HepG2 (cell line): Measurements from ENCODE around the gene METAP1. TPM values are rescaled to one million over a fixed set of nuclear protein-coding genes. Genes with fewer than 3 reads are reported as not detected.
A peak's percentile ranks its signal among the peaks of the same experiment; 100 is the strongest.

Experiments used
- CHCHD3 ChIP-seq: sonication (generic); formaldehyde crosslinking; IDR thresholded peaks from 2 replicates; pipeline ENCODE4 v1.8.0; 2022; ENCODE audit warnings: mild to moderate bottlenecking, missing genetic modification reagents, moderate library complexity
- MEIS1 ChIP-seq: sonication (generic); formaldehyde crosslinking; IDR thresholded peaks from 2 replicates; pipeline ENCODE4 v1.9.0; 2021; ENCODE audit warnings: mild to moderate bottlenecking, missing genetic modification reagents, moderate library complexity, borderline replicate concordance
- RXRB ChIP-seq: IDR thresholded peaks from 2 replicates; pipeline ENCODE4 v1.6.1; 2016; ENCODE audit warnings: borderline replicate concordance, missing genetic modification reagents, missing compliant biosample characterization
- SPEN ChIP-seq: sonication (generic); formaldehyde crosslinking; IDR thresholded peaks from 2 replicates; pipeline ENCODE4 v1.5.1; 2020; ENCODE audit warnings: low read depth, mild to moderate bottlenecking, missing genetic modification reagents
- ZNF782 ChIP-seq: sonication (generic); formaldehyde crosslinking; IDR thresholded peaks from 2 replicates; pipeline ENCODE4 v1.4.0; 2020; ENCODE audit warnings: missing genetic modification reagents, mild to moderate bottlenecking, borderline replicate concordance
- ZSCAN29 ChIP-seq: sonication (generic); formaldehyde crosslinking; conservative IDR thresholded peaks from 2 replicates; pipeline ENCODE4 v1.4.0; 2020; ENCODE audit warnings: mild to moderate bottlenecking, missing genetic modification reagents
- polyA plus RNA-seq, 8 experiments: library from polyadenylated mRNA; depleted of rRNA in 3 of 8; stranded (reverse) in 7 of 8; unstranded in 1 of 8; fragments of >200 nt; fragmentation: Illumina TruSeq in 4 of 8; extraction: Trizol in 4 of 8; gene quantifications; 2 replicates each; pipeline versions ENCODE4 v1.2.1 to v1.2.3, GENCODE V29; 2011 to 2016; ENCODE audit warnings: low read depth in 4 of 8, missing spikeins in 1 of 8, mixed read lengths in 1 of 8; ENCODE audit not compliant: insufficient read depth in 1 of 8
- total RNA-seq, 5 experiments: library from RNA; depleted of rRNA; stranded (reverse); fragments of >200 nt; fragmentation: Illumina TruSeq; extraction: Trizol; gene quantifications; 2 replicates each; pipeline ENCODE4 v1.2.3, GENCODE V29; 2016; ENCODE audit warnings: low read depth in 1 of 5
- TF ChIP-seq, protein P1 (sequence below): sonication (generic); formaldehyde crosslinking; IDR thresholded peaks from 2 replicates; pipeline ENCODE4 v1.5.1; 2020; ENCODE audit warnings: missing genetic modification reagents, mild to moderate bottlenecking, borderline replicate concordance
- TF ChIP-seq, protein P2 (sequence below): sonication (generic); formaldehyde crosslinking; IDR thresholded peaks from 2 replicates; pipeline ENCODE4 v1.4.0; 2020; ENCODE audit warnings: mild to moderate bottlenecking, missing genetic modification reagents
- TF ChIP-seq, protein P3 (sequence below): sonication (generic); formaldehyde crosslinking; conservative IDR thresholded peaks from 2 replicates; pipeline ENCODE4 v1.4.0; 2020; ENCODE audit warnings: missing genetic modification reagents
- TF ChIP-seq, protein P4 (sequence below): sonication (generic); formaldehyde crosslinking; IDR thresholded peaks from 2 replicates; pipeline ENCODE4 v1.5.1; 2020; ENCODE audit warnings: missing genetic modification reagents, mild to moderate bottlenecking, borderline replicate concordance
- TF ChIP-seq, protein P5 (sequence below): sonication (generic); formaldehyde crosslinking; IDR thresholded peaks from 2 replicates; pipeline ENCODE4 v1.5.0; 2020; ENCODE audit warnings: missing genetic modification reagents
- TF ChIP-seq, protein P6 (sequence below), 2 experiments: IDR thresholded peaks; 2 replicates each; pipeline ENCODE4 v1.6.1; 2011 to 2012; ENCODE audit warnings: low read length in 2 of 2, borderline replicate concordance in 1 of 2, low read depth in 1 of 2, mild to moderate bottlenecking in 1 of 2, moderate library complexity in 1 of 2

METAP1 gene
- total and polyA plus RNA-seq, 2 of the 13 experiments (the other 11 are each of a cell fraction or from before 2014, with no cell fraction given) = 44.9 to 53.5 TPM

DNA sequence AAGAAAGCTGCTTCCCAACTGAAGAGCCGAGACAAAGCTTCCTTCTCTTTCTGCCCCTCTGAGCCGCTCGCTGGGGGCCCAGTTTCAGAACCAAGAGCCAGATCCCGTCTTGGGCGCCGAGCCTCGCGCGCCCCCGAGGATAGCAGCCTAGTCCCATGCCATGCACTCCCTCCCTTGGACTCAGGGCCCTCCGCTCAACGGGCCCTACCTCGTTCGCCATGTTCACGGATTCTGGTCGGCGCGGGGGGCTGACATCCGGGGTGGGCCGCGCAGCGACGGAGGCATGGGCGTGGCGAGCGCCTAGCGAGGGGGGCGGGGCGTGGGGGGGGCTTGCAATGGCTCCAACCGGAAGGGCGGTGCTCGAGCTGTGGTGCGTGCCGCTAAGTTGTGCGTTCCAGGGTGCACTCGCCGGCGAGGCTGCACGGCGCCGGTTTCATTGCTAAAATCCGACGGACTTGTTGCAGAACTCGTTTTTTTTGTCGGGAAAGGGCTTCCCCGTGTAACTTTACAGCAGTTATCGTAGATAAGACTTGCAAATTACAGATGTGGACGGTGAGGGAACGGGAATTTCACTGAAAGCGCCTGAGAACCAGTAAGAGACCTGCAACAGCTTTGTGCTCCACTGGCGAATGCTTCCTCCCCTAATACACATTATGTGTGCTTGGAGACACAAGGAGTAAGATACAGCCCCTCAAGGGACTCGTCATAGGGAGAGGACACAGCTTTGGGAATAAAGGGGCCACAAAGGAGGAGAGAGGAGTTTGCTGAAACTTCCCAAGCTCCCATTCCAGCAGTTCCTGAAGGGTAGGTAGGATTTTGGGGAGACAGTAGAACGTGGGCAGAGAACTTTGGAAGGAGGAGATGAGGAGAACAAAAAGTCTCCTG, 93.2 kb downstream of the METAP1 start, which contains the start of gene ADH5 (continued):
- TF ChIP-seq, protein P1, sequence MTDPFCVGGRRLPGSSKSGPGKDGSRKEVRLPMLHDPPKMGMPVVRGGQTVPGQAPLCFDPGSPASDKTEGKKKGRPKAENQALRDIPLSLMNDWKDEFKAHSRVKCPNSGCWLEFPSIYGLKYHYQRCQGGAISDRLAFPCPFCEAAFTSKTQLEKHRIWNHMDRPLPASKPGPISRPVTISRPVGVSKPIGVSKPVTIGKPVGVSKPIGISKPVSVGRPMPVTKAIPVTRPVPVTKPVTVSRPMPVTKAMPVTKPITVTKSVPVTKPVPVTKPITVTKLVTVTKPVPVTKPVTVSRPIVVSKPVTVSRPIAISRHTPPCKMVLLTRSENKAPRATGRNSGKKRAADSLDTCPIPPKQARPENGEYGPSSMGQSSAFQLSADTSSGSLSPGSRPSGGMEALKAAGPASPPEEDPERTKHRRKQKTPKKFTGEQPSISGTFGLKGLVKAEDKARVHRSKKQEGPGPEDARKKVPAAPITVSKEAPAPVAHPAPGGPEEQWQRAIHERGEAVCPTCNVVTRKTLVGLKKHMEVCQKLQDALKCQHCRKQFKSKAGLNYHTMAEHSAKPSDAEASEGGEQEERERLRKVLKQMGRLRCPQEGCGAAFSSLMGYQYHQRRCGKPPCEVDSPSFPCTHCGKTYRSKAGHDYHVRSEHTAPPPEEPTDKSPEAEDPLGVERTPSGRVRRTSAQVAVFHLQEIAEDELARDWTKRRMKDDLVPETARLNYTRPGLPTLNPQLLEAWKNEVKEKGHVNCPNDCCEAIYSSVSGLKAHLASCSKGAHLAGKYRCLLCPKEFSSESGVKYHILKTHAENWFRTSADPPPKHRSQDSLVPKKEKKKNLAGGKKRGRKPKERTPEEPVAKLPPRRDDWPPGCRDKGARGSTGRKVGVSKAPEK (CRISPR knock-in tag) = no peak
- TF ChIP-seq, protein P2, sequence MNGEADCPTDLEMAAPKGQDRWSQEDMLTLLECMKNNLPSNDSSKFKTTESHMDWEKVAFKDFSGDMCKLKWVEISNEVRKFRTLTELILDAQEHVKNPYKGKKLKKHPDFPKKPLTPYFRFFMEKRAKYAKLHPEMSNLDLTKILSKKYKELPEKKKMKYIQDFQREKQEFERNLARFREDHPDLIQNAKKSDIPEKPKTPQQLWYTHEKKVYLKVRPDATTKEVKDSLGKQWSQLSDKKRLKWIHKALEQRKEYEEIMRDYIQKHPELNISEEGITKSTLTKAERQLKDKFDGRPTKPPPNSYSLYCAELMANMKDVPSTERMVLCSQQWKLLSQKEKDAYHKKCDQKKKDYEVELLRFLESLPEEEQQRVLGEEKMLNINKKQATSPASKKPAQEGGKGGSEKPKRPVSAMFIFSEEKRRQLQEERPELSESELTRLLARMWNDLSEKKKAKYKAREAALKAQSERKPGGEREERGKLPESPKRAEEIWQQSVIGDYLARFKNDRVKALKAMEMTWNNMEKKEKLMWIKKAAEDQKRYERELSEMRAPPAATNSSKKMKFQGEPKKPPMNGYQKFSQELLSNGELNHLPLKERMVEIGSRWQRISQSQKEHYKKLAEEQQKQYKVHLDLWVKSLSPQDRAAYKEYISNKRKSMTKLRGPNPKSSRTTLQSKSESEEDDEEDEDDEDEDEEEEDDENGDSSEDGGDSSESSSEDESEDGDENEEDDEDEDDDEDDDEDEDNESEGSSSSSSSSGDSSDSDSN (CRISPR knock-in tag) = peak; percentile 68
- TF ChIP-seq ZSCAN29 (peak; percentile 73; the same call in 1 of the 2 replicates), MEIS1 (CRISPR knock-in tag) (peak; percentile 81; the same call in 1 of the 2 replicates), CHCHD3 (CRISPR knock-in tag) (no peak), ZNF782 (CRISPR knock-in tag) (peak; percentile 81; the same call in 1 of the 2 replicates), RXRB (peak; percentile 8; the same call in 1 of the 2 replicates), SPEN (CRISPR knock-in tag) (peak; percentile 58)
- TF ChIP-seq, protein P3, sequence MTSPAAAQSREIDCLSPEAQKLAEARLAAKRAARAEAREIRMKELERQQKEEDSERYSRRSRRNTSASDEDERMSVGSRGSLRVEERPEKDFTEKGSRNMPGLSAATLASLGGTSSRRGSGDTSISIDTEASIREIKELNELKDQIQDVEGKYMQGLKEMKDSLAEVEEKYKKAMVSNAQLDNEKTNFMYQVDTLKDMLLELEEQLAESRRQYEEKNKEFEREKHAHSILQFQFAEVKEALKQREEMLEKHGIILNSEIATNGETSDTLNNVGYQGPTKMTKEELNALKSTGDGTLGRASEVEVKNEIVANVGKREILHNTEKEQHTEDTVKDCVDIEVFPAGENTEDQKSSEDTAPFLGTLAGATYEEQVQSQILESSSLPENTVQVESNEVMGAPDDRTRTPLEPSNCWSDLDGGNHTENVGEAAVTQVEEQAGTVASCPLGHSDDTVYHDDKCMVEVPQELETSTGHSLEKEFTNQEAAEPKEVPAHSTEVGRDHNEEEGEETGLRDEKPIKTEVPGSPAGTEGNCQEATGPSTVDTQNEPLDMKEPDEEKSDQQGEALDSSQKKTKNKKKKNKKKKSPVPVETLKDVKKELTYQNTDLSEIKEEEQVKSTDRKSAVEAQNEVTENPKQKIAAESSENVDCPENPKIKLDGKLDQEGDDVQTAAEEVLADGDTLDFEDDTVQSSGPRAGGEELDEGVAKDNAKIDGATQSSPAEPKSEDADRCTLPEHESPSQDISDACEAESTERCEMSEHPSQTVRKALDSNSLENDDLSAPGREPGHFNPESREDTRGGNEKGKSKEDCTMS (CRISPR knock-in tag) = no peak
- TF ChIP-seq, protein P4, sequence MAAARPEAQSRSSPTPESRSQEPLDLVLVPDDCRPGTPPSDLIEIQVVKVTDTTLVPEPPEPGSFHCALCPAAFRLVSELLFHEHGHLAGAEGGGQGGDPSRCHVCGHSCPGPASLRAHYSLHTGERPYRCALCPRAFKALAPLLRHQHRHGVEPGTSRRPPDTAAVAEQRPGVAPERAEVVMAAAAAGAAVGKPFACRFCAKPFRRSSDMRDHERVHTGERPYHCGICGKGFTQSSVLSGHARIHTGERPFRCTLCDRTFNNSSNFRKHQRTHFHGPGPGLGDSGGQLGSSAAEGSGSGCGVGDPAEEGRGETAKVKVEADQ (CRISPR knock-in tag) = no peak
- TF ChIP-seq, protein P5, sequence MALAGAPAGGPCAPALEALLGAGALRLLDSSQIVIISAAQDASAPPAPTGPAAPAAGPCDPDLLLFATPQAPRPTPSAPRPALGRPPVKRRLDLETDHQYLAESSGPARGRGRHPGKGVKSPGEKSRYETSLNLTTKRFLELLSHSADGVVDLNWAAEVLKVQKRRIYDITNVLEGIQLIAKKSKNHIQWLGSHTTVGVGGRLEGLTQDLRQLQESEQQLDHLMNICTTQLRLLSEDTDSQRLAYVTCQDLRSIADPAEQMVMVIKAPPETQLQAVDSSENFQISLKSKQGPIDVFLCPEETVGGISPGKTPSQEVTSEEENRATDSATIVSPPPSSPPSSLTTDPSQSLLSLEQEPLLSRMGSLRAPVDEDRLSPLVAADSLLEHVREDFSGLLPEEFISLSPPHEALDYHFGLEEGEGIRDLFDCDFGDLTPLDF (CRISPR knock-in tag) = 0 out of 2 replicates have a peak, but pooled peaks have one; percentile 56
- TF ChIP-seq, protein P6, sequence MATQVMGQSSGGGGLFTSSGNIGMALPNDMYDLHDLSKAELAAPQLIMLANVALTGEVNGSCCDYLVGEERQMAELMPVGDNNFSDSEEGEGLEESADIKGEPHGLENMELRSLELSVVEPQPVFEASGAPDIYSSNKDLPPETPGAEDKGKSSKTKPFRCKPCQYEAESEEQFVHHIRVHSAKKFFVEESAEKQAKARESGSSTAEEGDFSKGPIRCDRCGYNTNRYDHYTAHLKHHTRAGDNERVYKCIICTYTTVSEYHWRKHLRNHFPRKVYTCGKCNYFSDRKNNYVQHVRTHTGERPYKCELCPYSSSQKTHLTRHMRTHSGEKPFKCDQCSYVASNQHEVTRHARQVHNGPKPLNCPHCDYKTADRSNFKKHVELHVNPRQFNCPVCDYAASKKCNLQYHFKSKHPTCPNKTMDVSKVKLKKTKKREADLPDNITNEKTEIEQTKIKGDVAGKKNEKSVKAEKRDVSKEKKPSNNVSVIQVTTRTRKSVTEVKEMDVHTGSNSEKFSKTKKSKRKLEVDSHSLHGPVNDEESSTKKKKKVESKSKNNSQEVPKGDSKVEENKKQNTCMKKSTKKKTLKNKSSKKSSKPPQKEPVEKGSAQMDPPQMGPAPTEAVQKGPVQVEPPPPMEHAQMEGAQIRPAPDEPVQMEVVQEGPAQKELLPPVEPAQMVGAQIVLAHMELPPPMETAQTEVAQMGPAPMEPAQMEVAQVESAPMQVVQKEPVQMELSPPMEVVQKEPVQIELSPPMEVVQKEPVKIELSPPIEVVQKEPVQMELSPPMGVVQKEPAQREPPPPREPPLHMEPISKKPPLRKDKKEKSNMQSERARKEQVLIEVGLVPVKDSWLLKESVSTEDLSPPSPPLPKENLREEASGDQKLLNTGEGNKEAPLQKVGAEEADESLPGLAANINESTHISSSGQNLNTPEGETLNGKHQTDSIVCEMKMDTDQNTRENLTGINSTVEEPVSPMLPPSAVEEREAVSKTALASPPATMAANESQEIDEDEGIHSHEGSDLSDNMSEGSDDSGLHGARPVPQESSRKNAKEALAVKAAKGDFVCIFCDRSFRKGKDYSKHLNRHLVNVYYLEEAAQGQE (IDR thresholded peaks at IDR 0.05; ENCODE audit: borderline replicate concordance in 1 of 2, low read depth in 1 of 2, low read length in 2 of 2) = peak in 1 of 2 experiments; percentile 63; a peak in 1 of 4 replicates
